ENCODE data around the gene COL11A2. TPM values are rescaled to one million over a fixed set of nuclear protein-coding genes. Genes with fewer than 3 reads are reported as not detected.

The COL11A2 gene
- total RNA-seq, 1 experiment from 2014 or later, result 0.91 TPM

GRCh38 chr6:33136310-33136900, 55.9 kb downstream of the COL11A2 start:
- Mint-ChIP-seq H3K36me3 (ENCODE audit: insufficient read depth, unreplicated experiment) (no peaks in the 10 kb centered on the region), H3K4me1 (ENCODE audit: insufficient read depth, unreplicated experiment) (no peaks in the 10 kb centered on the region), H3K27me3 (ENCODE audit: insufficient read depth, unreplicated experiment) (peaks cover 47% of the 10 kb centered on the region), H3K27ac (ENCODE audit: low read depth, unreplicated experiment) (no peak overlapping the region), H3K4me3 (ENCODE audit: unreplicated experiment) (no peak overlapping the region), H3K9me3 (ENCODE audit: unreplicated experiment) (no peaks in the 10 kb centered on the region)
- no TSS peak for BruUV-seq (replicated peaks)
- no peak for TF ChIP-seq CTCF (IDR thresholded peaks at IDR 0.05; ENCODE audit: unreplicated experiment)
- CTCF ChIA-PET, result interaction anchor here (0.5 to 1.7 kb wide), 8 partner anchors 10 to 985 kb away, joined by 3 to 8 read pairs (median 4); no protein-coding TSS in a partner anchor
- intact Hi-C loops (cut with micrococcal nuclease), result no loop called here
- POLR2A ChIA-PET, result interaction anchor here (1.9 kb wide), 1 partner anchor 16 kb away, joined by 7 read pairs; no protein-coding TSS in a partner anchor
- DNase-seq (ENCODE audit: unreplicated experiment), result no peak

GRCh38 chr6:33132081-33132524, 60.2 kb downstream of the COL11A2 start:
- no peak overlapping the region for H3K27ac Mint-ChIP-seq (ENCODE audit: low read depth, unreplicated experiment)

GRCh38 chr6:33128318-33128717, 63.9 kb downstream of the COL11A2 start:
- no peak for TF ChIP-seq CTCF (IDR thresholded peaks at IDR 0.05; ENCODE audit: unreplicated experiment)
- CTCF ChIA-PET, result interaction anchor here (0.6 to 1.8 kb wide), 4 partner anchors 7 to 32 kb away, joined by 3 to 7 read pairs (median 4); no protein-coding TSS in a partner anchor
- Mint-ChIP-seq H3K9me3 (ENCODE audit: unreplicated experiment) (peaks cover 9% of the 10 kb centered on the region), H3K4me1 (ENCODE audit: insufficient read depth, unreplicated experiment) (no peaks in the 10 kb centered on the region), H3K36me3 (ENCODE audit: insufficient read depth, unreplicated experiment) (no peaks in the 10 kb centered on the region), H3K27me3 (ENCODE audit: insufficient read depth, unreplicated experiment) (peaks cover 79% of the 10 kb centered on the region), H3K4me3 (ENCODE audit: unreplicated experiment) (no peak overlapping the region), H3K27ac (ENCODE audit: low read depth, unreplicated experiment) (no peak overlapping the region)
- intact Hi-C loops (cut with micrococcal nuclease), result no loop called here
- POLR2A ChIA-PET, result no interaction called here
- no peak for DNase-seq (ENCODE audit: unreplicated experiment)
- no TSS peak for BruUV-seq (replicated peaks)

More at GRCh38 chr6:33132081-33132524, 60.2 kb downstream of the COL11A2 start:
- no peak for TF ChIP-seq CTCF (IDR thresholded peaks at IDR 0.05; ENCODE audit: unreplicated experiment)
- Mint-ChIP-seq H3K27me3 (ENCODE audit: insufficient read depth, unreplicated experiment) (peaks cover 81% of the 10 kb centered on the region), H3K4me3 (ENCODE audit: unreplicated experiment) (no peak overlapping the region), H3K36me3 (ENCODE audit: insufficient read depth, unreplicated experiment) (no peaks in the 10 kb centered on the region), H3K4me1 (ENCODE audit: insufficient read depth, unreplicated experiment) (no peaks in the 10 kb centered on the region), H3K9me3 (ENCODE audit: unreplicated experiment) (no peaks in the 10 kb centered on the region)
- no peak for DNase-seq (ENCODE audit: unreplicated experiment)
- ChIA-PET CTCF (interaction anchor here (0.6 to 1.3 kb wide), 3 partner anchors 14 to 116 kb away, joined by 3 to 4 read pairs (median 3); no protein-coding TSS in a partner anchor), POLR2A (no interaction called here)
- intact Hi-C loops (cut with micrococcal nuclease), result no loop called here
- BruUV-seq (replicated peaks), result no TSS peak

GRCh38 chr6:33126101-33126714, 66.1 kb downstream of the COL11A2 start:
- ChIA-PET CTCF (interaction anchor here (0.6 to 1.4 kb wide), 6 partner anchors 10 to 1889 kb away, joined by 3 to 8 read pairs (median 3); partner anchors contain the start of gene TAP2), POLR2A (no interaction called here)
- Mint-ChIP-seq H3K4me3 (ENCODE audit: unreplicated experiment) (no peak overlapping the region), H3K27me3 (ENCODE audit: insufficient read depth, unreplicated experiment) (peaks cover 71% of the 10 kb centered on the region), H3K27ac (ENCODE audit: low read depth, unreplicated experiment) (no peak overlapping the region), H3K9me3 (ENCODE audit: unreplicated experiment) (peaks cover 9% of the 10 kb centered on the region), H3K4me1 (ENCODE audit: insufficient read depth, unreplicated experiment) (no peaks in the 10 kb centered on the region), H3K36me3 (ENCODE audit: insufficient read depth, unreplicated experiment) (no peaks in the 10 kb centered on the region)
- no TSS peak for BruUV-seq (replicated peaks)
- intact Hi-C loops (cut with micrococcal nuclease), result no loop called here
- DNase-seq (ENCODE audit: unreplicated experiment), result peak; percentile 62
- peak; percentile 53 for TF ChIP-seq CTCF (IDR thresholded peaks at IDR 0.05; ENCODE audit: unreplicated experiment)

Data from MCF 10A (cell line).